Neural crest cell (in vitro differentiated cells): ENCODE results near the gene GTPBP1. TPM values are rescaled to one million over a fixed set of nuclear protein-coding genes. Genes with fewer than 3 reads are reported as not detected.

Experiments
- DNase-seq: peaks from one replicate; pipeline ENCODE4 v3.0.0; 2021; ENCODE audit warnings: low read depth, mixed read lengths, low spot score
- H3K27ac Mint-ChIP-seq: one replicate; pipeline ENCODE4 v1.8.0; 2021; ENCODE audit warnings: mild to moderate bottlenecking, mixed read lengths; ENCODE audit not compliant: unreplicated experiment
- H3K27me3 Mint-ChIP-seq: 2 replicates; pipeline ENCODE4 v1.8.0; 2021; ENCODE audit warnings: low read depth, mild to moderate bottlenecking, mixed read lengths
- H3K36me3 Mint-ChIP-seq: 2 replicates; pipeline ENCODE4 v1.8.0; 2021; ENCODE audit warnings: low read depth, mild to moderate bottlenecking, mixed read lengths
- H3K4me1 Mint-ChIP-seq: 2 replicates; pipeline ENCODE4 v1.8.0; 2021; ENCODE audit warnings: mixed read lengths
- H3K4me3 Mint-ChIP-seq: one replicate; pipeline ENCODE4 v1.8.0; 2021; ENCODE audit warnings: mild to moderate bottlenecking, mixed read lengths
- H3K9me3 Mint-ChIP-seq: 2 replicates; pipeline ENCODE4 v1.8.0; 2021; ENCODE audit warnings: mixed read lengths
- total RNA-seq: library from RNA; stranded (reverse); gene quantifications from 2 replicates; pipeline ENCODE4 v1.2.1, GENCODE V29; 2021
- TF ChIP-seq, protein P1 (sequence below): fragments of 200-600 bp; sonication (generic); conservative IDR thresholded peaks from 2 replicates; pipeline ENCODE4 v1.5.0; 2021; ENCODE audit warnings: antibody characterized with exemption, mild to moderate bottlenecking

GTPBP1 gene
- total RNA-seq, 1 donor from 2014 or later = 73.3 TPM

DNA sequence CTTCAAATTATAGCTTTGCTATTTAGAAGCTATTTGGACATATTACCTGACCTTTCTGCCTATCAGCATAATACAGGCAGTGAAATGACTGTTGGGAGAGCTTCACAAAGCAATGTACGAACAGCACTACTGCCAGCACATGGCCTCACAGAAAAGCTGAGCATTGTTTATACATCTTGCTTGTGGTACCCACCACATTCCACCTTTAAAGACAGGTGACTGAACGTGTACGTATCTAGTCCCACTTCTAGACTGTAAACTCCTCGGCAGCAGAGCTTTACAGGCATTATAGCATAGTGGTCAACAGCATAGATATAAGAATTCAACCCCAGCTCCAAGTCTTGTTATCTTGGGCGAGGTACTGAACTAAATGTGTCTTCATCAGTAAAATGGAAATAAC is 6.6 kb upstream of the GTPBP1 start:
- no peak for DNase-seq
- peak overlapping the region; percentile 12 for H3K27ac Mint-ChIP-seq
- H3K4me1 Mint-ChIP-seq = peaks cover 50% of the 10 kb centered on the region
- TF ChIP-seq, protein P1, sequence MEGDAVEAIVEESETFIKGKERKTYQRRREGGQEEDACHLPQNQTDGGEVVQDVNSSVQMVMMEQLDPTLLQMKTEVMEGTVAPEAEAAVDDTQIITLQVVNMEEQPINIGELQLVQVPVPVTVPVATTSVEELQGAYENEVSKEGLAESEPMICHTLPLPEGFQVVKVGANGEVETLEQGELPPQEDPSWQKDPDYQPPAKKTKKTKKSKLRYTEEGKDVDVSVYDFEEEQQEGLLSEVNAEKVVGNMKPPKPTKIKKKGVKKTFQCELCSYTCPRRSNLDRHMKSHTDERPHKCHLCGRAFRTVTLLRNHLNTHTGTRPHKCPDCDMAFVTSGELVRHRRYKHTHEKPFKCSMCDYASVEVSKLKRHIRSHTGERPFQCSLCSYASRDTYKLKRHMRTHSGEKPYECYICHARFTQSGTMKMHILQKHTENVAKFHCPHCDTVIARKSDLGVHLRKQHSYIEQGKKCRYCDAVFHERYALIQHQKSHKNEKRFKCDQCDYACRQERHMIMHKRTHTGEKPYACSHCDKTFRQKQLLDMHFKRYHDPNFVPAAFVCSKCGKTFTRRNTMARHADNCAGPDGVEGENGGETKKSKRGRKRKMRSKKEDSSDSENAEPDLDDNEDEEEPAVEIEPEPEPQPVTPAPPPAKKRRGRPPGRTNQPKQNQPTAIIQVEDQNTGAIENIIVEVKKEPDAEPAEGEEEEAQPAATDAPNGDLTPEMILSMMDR = no peak
- H3K9me3 Mint-ChIP-seq = no peaks in the 10 kb centered on the region
- H3K36me3 Mint-ChIP-seq = peaks cover 2% of the 10 kb centered on the region
- peak overlapping the region; percentile 94 for H3K4me3 Mint-ChIP-seq
- peaks cover 2% of the 10 kb centered on the region for H3K27me3 Mint-ChIP-seq

DNA sequence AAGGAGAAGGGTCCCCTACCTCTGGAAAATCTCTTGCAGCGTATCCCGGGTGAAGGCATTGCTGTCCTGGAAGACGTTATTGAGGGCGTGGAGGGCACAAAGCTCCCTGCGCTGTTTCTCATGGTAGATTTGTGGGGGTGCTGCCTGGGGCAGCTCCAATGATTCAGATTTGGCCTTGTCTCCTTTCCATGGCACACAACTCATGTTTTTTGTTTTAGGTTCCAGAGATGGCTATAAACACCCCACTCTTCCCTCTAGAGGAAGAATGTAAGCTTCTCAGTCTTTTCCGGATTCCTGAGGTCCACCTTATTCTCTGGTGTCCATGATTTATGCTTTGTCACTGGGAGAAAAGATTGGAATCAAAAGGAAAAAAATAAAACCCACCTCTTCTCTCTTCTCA is 6.0 kb upstream of the GTPBP1 start:
- peak overlapping the region; percentile 94 for H3K4me3 Mint-ChIP-seq
- no peaks in the 10 kb centered on the region for H3K9me3 Mint-ChIP-seq
- peak overlapping the region; percentile 81 for H3K27ac Mint-ChIP-seq
- peaks cover 2% of the 10 kb centered on the region for H3K36me3 Mint-ChIP-seq
- H3K27me3 Mint-ChIP-seq = peaks cover 2% of the 10 kb centered on the region
- no peak for DNase-seq
- H3K4me1 Mint-ChIP-seq = peaks cover 53% of the 10 kb centered on the region
- TF ChIP-seq, protein P1 = no peak

DNA sequence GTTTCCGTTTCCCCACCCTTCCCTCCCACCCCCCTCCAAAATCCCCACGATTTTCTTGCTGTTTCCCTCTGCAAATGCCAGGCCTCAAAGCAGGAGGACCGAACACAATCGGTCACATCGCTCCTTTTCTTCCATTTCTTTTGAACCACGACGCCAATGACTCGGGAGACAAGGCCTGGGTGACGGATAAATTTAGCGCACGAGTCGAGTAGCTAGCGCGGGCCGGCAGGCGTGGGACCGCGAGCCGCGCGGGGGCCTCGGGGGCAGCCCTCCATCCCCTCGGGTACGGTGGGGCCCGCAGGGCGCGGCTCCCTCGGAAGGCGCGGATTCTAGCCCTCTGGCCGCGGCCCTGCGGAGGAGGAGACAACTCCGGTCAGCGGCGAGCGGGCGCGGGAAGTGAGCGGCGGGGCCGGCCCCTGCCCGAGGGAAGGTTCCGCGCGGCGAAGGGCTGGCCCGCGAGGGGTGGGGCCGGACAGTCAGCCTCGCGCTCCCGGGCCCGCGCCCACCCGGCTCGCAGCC is 5.4 kb upstream of the GTPBP1 start:
- TF ChIP-seq, protein P1 = no peak
- no peaks in the 10 kb centered on the region for H3K9me3 Mint-ChIP-seq
- no peak for DNase-seq
- H3K27me3 Mint-ChIP-seq = peaks cover 2% of the 10 kb centered on the region
- peak overlapping the region; percentile 91 for H3K27ac Mint-ChIP-seq
- peaks cover 59% of the 10 kb centered on the region for H3K4me1 Mint-ChIP-seq
- peaks cover 2% of the 10 kb centered on the region for H3K36me3 Mint-ChIP-seq
- H3K4me3 Mint-ChIP-seq = peak overlapping the region; percentile 94

DNA sequence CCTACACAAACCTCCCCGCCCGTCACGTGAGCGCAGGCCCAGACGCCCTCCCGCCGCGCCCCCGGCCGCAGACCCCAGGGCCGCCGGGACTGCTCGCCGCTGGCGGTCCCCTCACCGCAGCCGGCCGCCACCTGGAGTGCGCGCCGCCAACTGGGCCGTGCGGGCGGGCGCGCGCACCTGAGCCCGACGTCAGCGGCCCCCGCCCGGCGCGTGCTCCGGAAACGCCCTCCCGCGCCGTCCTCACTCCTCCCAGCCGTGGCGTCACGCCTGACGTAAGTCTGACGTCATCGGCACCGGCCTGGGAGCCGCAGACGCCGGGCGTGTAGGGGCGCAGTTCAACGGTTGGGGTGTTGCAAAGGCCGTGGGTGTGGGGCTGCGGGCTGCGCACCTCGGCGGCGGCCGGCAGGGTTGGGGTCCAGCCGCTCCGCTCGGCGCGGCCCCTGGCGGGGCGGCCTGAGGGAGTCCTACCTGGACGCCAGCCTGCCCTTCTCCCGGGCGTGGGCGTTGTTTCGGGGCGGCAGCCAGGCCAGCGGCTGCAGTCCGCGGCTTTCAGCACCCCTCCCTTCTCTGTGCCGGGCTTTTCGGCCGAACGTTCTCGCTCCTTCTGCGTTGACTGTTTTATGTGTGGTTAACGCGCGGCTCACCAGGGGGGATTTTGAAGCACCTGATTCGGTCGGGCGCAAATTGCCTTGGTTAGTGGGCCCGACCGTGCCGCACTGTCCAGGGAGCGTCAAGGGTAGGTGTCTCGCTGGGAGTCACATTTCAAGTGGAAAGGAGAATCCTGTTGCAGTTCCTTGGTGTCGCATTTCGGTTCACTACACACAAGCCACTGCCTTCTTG is 4.7 kb upstream of the GTPBP1 start, which contains the start of gene JOSD1:
Gene JOSD1 (minus strand): TSS at position 155 of the 840 bp plus-strand sequence. CDS start 956 bp downstream, outside the sequence.
- TF ChIP-seq, protein P1 = no peak
- Mint-ChIP-seq H3K27me3 (peaks cover 2% of the 10 kb centered on the region), H3K4me3 (peak within 1 kb of the TSS; percentile 95), H3K36me3 (peaks cover 2% of the 10 kb centered on the region), H3K27ac (peak within 1 kb of the TSS; percentile 94), H3K4me1 (peaks cover 63% of the 10 kb centered on the region), H3K9me3 (no peaks in the 10 kb centered on the region)
- DNase-seq = peak; percentile 93

DNA sequence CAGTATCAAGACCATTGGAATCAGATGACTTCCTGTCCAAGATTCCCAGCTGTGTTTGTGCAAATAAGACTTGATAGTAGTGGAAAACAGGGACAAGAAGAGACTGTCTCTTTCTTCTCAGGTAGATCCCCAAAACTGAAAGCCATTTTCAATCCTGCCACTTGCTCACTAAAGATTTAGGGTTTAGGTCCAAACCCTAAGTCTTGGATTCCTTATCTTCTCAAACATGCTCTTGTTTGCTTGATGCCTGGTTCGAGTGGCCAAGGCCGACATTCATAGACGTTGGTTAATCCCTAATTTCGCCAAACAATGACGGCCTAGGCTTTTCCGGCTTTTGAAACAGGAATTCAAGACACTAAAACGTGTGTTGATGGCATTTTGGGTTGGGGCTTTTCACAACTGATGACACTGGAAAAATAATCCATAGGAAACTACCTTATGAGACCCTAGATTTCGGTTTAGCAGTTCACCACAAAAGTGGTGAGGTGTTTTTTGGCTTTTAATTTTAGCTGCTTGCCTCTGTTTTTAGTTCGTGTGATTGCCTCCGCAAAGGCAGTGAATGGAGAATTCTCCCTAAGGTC is 1.0 kb upstream of the GTPBP1 start:
- peaks cover 2% of the 10 kb centered on the region for H3K36me3 Mint-ChIP-seq
- peak overlapping the region; percentile 36 for H3K27ac Mint-ChIP-seq
- no peaks in the 10 kb centered on the region for H3K9me3 Mint-ChIP-seq
- TF ChIP-seq, protein P1 = no peak
- DNase-seq = no peak
- peak overlapping the region; percentile 92 for H3K4me3 Mint-ChIP-seq
- H3K4me1 Mint-ChIP-seq = peaks cover 53% of the 10 kb centered on the region
- peaks cover 2% of the 10 kb centered on the region for H3K27me3 Mint-ChIP-seq
